Neutrophil (primary cell): ENCODE measurements around the gene GBA3.

Experiments
- H3K27ac ChIP-seq: fragments of 200-600 bp; sonication (generic); 2 replicates; pipeline ENCODE4 v1.5.1; 2016; ENCODE audit warnings: mild to moderate bottlenecking, moderate library complexity
- H3K27me3 ChIP-seq: fragments of 200-600 bp; sonication (generic); 2 replicates; pipeline ENCODE4 v1.6.0; 2016; ENCODE audit warnings: mild to moderate bottlenecking
- H3K36me3 ChIP-seq: fragments of 200-600 bp; sonication (generic); 2 replicates; pipeline ENCODE4 v1.5.1; 2017
- H3K4me1 ChIP-seq, 2 experiments: fragments of 200-600 bp in 1 of 2; sonication (generic) in 1 of 2; 1 replicate in 1 of 2; 2 replicates in 1 of 2; pipeline versions ENCODE4 v1.5.1 to v1.6.1; 2013 to 2016; ENCODE audit warnings: low read depth in 1 of 2, low read length in 1 of 2, mild to moderate bottlenecking in 1 of 2, moderate library complexity in 1 of 2; ENCODE audit not compliant: control insufficient read depth in 1 of 2, insufficient read depth in 1 of 2
- H3K4me3 ChIP-seq, 2 experiments: fragments of 200-600 bp in 1 of 2; sonication (generic) in 1 of 2; 1 replicate in 1 of 2; 2 replicates in 1 of 2; pipeline ENCODE4 v1.5.1; 2013 to 2016; ENCODE audit warnings: low read depth in 1 of 2, low read length in 1 of 2, mild to moderate bottlenecking in 1 of 2, moderate library complexity in 1 of 2
- H3K9me3 ChIP-seq: fragments of 200-600 bp; sonication (generic); 2 replicates; pipeline ENCODE4 v1.5.1; 2016
- CTCF ChIP-seq: fragments of 200-600 bp; sonication (generic); IDR thresholded peaks from 2 replicates; pipeline ENCODE4 v1.5.1; 2016; ENCODE audit warnings: antibody characterized with exemption

GBA3 gene

GRCh38 chr4:22794732-22795131, 102.0 kb downstream of the GBA3 start:
- H3K4me1 ChIP-seq = no peaks in the 10 kb centered on the region
- no peak overlapping the region for H3K4me3 ChIP-seq
- H3K9me3 ChIP-seq = no peaks in the 10 kb centered on the region
- no peak overlapping the region for H3K27ac ChIP-seq
- no peaks in the 10 kb centered on the region for H3K27me3 ChIP-seq
- no peak for TF ChIP-seq CTCF
- no peaks in the 10 kb centered on the region for H3K36me3 ChIP-seq

- TF ChIP-seq CTCF = no peak
- no peak overlapping the region for H3K4me3 ChIP-seq
- H3K9me3 ChIP-seq = no peaks in the 10 kb centered on the region
- no peaks in the 10 kb centered on the region for H3K4me1 ChIP-seq
- no peak overlapping the region for H3K27ac ChIP-seq
- no peaks in the 10 kb centered on the region for H3K36me3 ChIP-seq
- H3K27me3 ChIP-seq = no peaks in the 10 kb centered on the region
Measured at GRCh38 chr4:22801391-22801790, 108.7 kb downstream of the GBA3 start.

- no peak for TF ChIP-seq CTCF
- Histone ChIP-seq H3K4me1 (no peaks in the 10 kb centered on the region), H3K27me3 (no peaks in the 10 kb centered on the region), H3K9me3 (no peaks in the 10 kb centered on the region), H3K36me3 (no peaks in the 10 kb centered on the region), H3K4me3 (no peak overlapping the region), H3K27ac (no peak overlapping the region)
Measured at GRCh38 chr4:22802876-22803275, 110.1 kb downstream of the GBA3 start.

GRCh38 chr4:22803512-22803911, 110.8 kb downstream of the GBA3 start:
- H3K36me3 ChIP-seq = no peaks in the 10 kb centered on the region
- no peaks in the 10 kb centered on the region for H3K27me3 ChIP-seq
- no peak for TF ChIP-seq CTCF
- no peaks in the 10 kb centered on the region for H3K9me3 ChIP-seq
- H3K27ac ChIP-seq = no peak overlapping the region
- H3K4me1 ChIP-seq = no peaks in the 10 kb centered on the region
- H3K4me3 ChIP-seq = no peak overlapping the region

- Histone ChIP-seq H3K4me1 (no peaks in the 10 kb centered on the region), H3K36me3 (no peaks in the 10 kb centered on the region), H3K9me3 (no peaks in the 10 kb centered on the region), H3K27me3 (no peaks in the 10 kb centered on the region), H3K27ac (no peak overlapping the region), H3K4me3 (no peak overlapping the region)
- TF ChIP-seq CTCF = no peak
Measured at GRCh38 chr4:22814906-22815305, 122.2 kb downstream of the GBA3 start.

- Histone ChIP-seq H3K27ac (no peak overlapping the region), H3K4me1 (no peaks in the 10 kb centered on the region), H3K4me3 (no peak overlapping the region), H3K27me3 (no peaks in the 10 kb centered on the region), H3K9me3 (no peaks in the 10 kb centered on the region), H3K36me3 (no peaks in the 10 kb centered on the region)
- no peak for TF ChIP-seq CTCF
Measured at GRCh38 chr4:22824091-22824490, 131.4 kb downstream of the GBA3 start.
